KOPT-K1 (cell line): ENCODE data around the gene MBP.

Source experiments
- H3K27ac ChIP-seq: fragments of 200-600 bp; sonication (generic); 2 replicates; pipeline ENCODE4 v1.5.1; 2016; ENCODE audit warnings: antibody characterized with exemption, mild to moderate bottlenecking, low read depth, low read length; ENCODE audit not compliant: poor library complexity, severe bottlenecking
- H3K36me3 ChIP-seq: fragments of 200-600 bp; sonication (generic); 2 replicates; pipeline ENCODE4 v1.5.1; 2017; ENCODE audit warnings: antibody characterized with exemption, mild to moderate bottlenecking, low read length, moderate library complexity; ENCODE audit not compliant: insufficient read depth
- H3K9me3 ChIP-seq: fragments of 200-600 bp; sonication (generic); 2 replicates; pipeline ENCODE4 v1.5.1; 2017; ENCODE audit warnings: antibody characterized with exemption, low read length, mild to moderate bottlenecking; ENCODE audit not compliant: insufficient read depth, poor library complexity, severe bottlenecking

The MBP gene

DNA sequence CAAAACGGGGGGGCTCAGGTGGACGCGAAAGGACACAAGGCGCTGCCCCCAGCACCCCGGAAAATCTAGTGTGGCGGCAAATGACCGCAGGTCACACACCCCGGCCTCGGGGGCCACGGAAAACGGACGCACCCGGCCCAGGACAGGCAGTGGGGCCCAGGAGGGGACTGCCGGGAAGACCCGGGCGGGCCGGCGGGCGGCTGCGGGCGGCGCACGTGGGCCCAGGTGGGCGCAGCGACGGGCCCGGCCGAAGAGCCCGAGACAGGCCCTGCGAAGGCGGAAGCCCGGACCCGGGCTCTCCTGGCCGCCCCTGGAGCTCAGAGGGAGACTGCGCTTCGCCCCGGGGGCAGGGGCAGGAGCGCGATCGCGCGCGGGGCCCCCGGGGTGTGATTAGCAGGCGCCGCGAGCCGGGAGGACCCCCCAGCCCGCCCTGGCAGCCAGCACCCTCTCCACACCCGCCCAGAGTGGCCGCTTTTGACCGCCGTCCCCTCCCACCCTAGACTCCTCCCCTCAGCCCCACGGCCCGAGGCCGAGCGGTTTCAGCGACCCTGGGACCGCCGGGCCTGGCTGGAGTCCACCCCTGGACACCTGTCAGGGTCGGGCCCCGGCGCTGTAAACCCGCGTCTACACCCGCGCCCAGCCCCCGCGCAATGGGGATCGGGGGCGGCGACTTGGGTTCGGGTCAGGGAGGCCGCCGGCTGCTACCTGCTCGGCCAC lies 773 bp downstream of the MBP start:
- no peaks in the 10 kb centered on the region for H3K9me3 ChIP-seq
- H3K27ac ChIP-seq, result no peak overlapping the region
- H3K36me3 ChIP-seq, result no peaks in the 10 kb centered on the region

DNA sequence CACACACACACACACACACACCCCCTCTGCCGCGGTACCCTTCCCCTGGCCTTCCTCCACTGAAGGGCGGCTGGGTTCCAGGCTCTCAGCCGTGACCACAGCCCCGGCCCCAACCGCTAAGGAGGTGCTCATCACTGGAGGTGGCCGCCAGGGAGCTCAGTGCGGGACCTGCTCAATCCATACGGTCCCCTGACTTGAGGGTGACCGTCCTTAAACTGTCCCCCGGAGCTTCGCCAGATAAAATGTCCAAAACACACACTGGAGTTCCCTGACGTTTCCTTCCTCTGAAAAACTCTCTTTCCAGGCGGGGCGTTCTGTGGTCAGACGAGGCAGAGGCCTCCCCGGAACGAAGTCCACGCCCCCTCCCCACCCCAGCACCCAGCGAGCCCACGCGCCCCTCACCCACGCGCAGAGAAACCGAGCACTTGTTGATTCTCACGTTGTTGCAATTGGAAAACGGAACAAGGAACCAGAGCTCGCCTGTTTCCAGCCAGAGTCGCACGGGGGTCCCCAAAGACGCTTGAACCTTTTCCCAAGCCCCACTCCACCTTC lies 1.4 kb downstream of the MBP start:
- Histone ChIP-seq H3K27ac (no peak overlapping the region), H3K36me3 (no peaks in the 10 kb centered on the region), H3K9me3 (no peaks in the 10 kb centered on the region)

DNA sequence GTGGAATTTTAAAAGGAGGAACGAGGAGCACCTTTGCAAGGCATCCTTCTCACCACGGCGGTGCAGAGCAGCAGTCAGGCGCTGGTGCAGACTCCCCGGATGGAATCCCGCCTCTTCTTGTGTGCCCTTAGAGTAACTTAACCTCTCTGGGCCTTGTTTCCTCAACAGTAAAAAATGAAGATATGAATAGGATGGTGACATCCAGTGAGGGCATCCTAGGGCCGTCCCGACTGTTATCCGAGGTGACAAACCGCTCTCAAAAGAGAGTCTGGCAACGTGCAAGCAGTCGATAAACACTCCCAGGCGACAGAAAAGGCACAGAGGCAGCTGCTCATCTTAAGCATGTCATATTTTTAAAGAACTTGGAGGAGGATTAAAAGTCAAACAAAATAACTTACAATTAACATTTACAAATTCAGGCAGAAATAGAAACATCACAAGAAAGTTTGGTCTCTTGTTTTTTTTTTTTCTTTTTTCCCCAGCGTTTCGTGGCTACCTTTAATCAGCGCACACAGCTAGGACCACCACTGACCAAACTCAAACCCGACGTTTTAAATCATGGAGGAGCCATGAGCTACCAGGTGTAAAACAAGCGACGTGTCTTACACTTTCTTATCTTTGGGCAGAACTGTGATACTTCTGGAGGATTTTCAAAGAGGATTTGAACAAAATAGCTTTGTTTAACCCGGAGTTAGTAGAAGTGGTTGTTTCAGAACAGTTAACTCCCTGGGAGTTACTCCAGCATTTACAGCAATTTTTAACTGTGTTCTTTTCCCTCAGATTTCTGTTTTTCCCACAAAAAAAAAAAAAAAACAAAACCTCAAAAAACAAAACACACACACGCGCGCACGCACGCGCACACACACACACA lies 2.1 kb downstream of the MBP start:
- Histone ChIP-seq H3K36me3 (no peaks in the 10 kb centered on the region), H3K9me3 (no peaks in the 10 kb centered on the region), H3K27ac (peak overlapping the region; percentile 22)

DNA sequence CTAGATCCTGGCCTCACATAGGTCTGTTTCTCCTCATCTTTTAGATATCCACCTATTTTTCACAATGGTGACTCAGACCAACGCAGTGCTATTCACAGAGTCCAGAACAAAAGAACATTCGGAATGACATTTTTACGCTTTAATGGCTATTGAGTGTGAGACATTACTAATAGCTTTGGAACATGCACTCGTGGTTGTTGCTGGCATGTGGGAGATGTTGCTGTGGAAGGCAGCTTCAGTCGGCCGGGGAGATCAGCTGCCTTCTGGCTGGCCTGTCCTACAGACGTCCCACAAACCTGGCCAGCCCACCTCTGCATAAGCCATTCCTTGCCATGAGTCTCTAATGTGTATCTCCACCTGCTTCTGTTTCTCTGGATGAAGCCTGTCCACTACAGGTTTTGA lies 3.4 kb downstream of the MBP start:
- H3K27ac ChIP-seq, result no peak overlapping the region

DNA sequence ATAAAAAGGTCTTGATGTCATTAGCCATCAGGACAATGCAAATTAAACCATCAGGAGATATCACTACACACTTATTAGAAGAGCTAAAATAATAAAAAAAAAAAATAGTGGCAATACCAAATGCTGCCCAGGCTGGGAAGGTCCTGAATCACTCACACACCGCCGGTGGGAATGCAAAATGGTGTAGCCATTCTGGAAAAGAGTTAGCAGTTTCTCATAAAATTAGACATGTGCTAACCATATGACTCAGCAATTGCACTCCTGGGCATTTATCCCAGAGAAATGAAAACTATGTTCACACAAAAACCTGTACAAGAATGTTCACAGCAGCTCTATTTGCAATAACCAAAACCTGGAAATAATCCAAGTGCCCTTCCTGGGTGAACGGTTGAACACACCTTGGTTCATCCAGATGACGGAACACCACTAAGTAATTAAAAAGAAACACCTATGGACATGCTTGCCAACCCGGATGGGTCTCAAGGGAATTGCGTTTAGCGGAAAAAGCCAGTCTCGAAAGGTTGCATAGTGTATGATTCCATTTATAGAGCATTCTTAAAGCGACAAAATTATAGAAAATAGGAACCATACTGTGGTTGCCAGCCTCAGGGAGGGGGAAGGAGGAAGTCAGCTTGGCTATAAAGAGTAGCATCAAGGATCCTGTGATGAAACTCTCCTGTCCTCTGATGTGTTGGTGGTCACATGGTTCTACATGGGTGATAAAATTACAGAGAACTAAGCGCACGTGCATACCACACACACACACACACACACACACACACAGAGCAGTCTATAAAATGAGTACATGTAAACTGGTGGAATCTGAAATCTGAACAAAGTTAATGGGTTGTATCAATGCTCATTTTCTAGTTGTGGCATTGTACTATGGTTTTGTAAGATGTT lies 4.6 kb downstream of the MBP start:
- H3K36me3 ChIP-seq, result no peaks in the 10 kb centered on the region
- H3K9me3 ChIP-seq, result no peaks in the 10 kb centered on the region
- peak overlapping the region; percentile 12 for H3K27ac ChIP-seq

More for the DNA sequence above, 3.4 kb downstream of the MBP start:
- Histone ChIP-seq H3K9me3 (no peaks in the 10 kb centered on the region), H3K36me3 (no peaks in the 10 kb centered on the region)

DNA sequence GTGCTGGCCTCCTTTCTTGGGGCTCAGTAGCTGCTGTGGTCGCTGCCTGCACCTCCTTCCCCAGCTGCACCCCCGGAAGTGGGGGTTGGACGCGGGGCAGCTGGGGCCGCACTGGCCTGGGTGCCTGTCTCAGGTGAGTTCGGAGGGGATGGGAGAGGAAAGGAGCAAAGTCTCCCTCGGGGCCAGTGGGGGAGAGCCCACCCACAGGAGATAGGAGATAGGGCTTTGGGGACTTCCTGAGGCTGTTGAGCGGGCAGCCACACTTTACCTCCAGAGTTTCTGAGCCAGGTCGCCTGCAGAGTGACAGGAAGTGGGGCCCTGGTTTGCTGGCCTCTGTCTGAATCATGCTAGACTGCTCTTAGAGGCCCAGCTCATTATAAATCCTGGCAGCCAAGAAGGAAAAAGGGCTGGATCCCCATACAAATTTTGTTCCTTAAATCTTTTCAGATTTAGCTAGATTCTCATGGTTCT lies 8.1 kb downstream of the MBP start:
- no peaks in the 10 kb centered on the region for H3K36me3 ChIP-seq
- H3K27ac ChIP-seq, result peak overlapping the region; percentile 83

DNA sequence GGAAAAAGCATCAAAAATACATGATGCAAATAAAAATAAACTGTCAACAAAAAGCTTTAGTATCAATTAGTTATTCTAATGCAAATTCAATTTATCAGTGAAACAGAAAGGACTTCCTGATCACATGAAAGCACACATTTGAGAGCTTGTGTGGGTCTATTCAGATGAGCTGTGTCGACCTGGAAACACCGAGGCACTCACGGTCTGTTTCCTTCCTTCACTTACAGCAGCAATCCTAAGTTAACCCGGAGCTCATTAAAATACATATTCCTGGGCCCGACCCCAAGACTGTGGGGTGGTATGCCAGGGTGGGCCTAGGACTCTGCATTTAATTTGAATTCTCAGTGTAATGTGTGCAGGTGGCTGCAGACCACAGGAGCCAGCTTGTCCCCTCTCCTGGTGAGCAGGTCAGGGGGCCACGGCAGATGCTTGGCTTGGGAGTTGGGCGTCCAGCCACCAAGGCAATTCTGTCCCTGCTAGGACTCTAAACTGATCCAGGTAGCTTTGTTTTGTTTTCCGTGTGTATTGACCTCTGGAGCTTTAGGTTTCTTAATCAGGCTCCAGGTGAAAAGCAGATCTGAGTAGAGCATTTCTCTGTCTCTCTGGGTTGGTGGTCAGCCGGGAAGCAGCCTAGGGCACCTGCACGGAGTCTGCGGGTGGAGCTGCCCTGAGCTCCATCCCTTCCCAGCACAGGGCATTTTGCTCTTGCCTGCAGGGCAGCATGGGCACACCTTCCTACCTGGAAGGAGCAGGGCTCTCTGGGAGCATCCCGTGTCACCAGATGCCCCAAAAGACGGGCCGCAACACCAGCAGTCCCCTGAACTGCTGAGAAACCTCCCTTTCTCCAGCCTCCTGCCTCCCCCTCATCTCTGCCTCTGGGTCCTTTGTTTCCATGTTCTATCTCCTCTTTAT lies 9.0 kb downstream of the MBP start:
- Histone ChIP-seq H3K36me3 (no peaks in the 10 kb centered on the region), H3K9me3 (no peaks in the 10 kb centered on the region), H3K27ac (peak overlapping the region; percentile 83)

More for the DNA sequence above, 8.1 kb downstream of the MBP start:
- H3K9me3 ChIP-seq, result no peaks in the 10 kb centered on the region

DNA sequence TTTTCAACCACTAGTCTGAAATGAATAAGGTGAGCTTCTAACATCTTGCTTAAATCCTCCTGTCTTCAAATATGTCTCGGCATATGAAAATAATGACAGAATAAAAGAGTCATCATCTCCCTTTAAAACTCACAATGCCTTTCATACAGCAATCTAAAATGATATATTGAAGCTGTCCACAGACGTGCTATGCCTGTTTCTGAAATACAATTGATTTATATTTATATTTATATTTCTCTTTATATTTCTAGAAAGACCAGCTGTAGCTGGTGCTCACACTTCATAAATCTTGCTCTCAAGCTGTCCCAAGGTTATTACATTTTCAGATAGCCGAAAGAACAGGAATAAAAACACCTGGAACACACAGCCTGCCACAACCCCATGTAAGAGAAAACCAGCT lies 11.1 kb downstream of the MBP start:
- H3K27ac ChIP-seq, result no peak overlapping the region
- no peaks in the 10 kb centered on the region for H3K9me3 ChIP-seq
- no peaks in the 10 kb centered on the region for H3K36me3 ChIP-seq

DNA sequence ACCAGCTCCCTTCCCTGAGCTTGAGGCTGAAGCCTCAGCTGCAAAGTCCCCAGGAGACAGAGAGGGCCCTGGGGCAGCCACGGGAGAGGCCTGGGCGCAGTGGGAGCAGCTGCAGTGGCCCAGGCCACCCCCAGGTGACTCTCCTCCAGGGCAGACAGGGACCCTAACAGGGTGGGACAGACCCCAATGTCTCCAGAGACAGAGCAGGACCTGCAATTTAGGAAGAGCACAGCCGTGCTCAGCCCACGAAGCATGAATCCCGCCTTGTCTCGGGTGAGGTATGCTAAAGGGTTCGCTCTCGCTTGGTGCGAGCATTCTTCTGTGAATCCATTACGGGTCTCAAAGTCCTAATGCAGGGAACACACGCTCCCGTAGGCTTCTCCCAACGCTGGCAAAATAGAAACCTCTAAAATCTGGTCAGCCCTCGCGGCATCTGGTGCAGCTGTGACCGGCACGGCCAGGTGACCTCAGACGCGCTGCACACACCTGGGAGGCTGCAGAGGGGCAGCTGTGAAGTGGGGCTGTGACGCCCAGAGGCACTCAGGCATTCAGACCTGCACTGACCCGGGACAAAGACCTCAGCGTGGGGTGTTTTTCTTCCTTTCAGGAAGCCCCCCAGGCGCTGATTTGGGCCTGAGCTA lies 12.6 kb downstream of the MBP start:
- no peaks in the 10 kb centered on the region for H3K9me3 ChIP-seq
- H3K27ac ChIP-seq, result peak overlapping the region; percentile 30
- H3K36me3 ChIP-seq, result no peaks in the 10 kb centered on the region

DNA sequence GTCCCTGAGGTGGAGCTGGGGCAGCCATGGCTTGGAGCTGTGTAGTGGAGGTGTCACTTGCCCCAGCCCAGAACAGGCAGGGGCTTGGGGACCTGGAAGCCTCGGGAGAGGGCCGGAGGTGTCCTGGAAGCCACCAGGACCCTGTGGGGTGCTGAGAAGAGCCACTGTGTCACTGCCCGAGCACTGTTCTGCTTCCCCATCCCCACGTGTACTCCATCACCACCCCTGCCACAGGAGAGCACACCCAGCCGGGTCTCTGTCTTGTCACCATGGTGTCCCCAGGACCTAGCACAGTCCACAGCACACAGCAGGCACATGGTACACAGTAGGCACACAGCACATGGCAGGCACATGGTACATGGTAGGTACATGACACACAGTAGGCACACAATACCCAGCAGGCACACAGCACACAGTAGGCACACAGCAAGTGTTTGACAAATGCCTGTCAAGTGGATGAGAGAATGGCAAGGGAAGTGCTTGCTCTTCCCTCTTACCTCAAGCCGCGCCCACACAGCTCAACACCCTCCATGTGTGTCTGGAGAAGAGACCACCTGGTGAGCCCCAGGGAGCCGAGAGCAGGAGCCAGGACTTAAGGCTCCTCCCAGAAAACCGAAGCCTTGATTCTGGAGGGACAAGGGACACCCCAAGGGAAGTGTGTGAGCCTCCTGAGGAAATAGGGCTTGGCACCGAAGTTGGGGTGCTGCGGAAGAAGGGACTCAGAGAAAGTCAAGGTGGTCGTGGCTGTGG lies 13.3 kb downstream of the MBP start:
- no peaks in the 10 kb centered on the region for H3K36me3 ChIP-seq
- peak overlapping the region; percentile 30 for H3K27ac ChIP-seq
- no peaks in the 10 kb centered on the region for H3K9me3 ChIP-seq

DNA sequence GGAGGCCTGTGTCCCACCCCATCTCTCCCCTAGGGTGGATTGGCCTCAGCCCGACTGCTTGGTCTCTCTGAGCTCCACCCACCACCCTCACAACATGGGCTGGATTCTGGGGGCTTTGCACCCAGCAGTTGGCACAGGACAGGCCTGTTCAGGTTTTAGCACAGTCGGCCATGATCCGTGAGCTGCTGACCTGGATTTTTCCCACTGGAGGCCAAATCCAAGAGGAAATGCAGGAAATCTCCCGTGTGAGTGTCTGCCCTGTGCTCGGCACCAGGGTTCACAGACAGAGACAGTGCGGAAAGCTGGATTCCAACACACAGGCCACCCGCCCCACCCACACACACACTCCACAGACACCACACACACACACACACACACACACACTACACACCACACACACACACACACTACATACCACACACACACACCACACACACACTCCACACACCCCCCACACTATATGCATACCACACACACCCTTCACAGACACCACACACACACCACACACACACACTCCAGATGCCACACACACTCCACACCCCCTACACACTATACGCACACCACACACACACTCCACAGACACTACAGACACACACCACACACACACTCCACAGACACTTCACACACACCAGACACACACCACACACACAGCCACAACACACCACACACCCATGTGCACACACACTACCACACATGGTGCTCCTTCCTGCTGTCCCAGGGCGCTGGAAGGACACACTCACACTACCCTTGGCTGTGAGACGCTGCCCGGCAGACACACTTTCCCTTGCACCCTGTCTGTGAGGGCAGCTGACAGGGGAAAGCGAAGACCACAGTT lies 14.1 kb downstream of the MBP start:
- H3K9me3 ChIP-seq, result no peaks in the 10 kb centered on the region
- no peaks in the 10 kb centered on the region for H3K36me3 ChIP-seq
- H3K27ac ChIP-seq, result peak overlapping the region; percentile 30
